SW 1271 (cell line): ENCODE measurements around the gene SLC2A1.

Experiments used
- DNase-seq, 2 experiments: peaks; one replicate each; lab custom pipeline; 2025; lab: John Stamatoyannopoulos, UW

The SLC2A1 gene

GRCh38 chr1:42958488-42959319 lies at the start of gene SLC2A1:
Gene SLC2A1, minus strand, starts transcription at chr1:42958868. Its CDS starts 217 bp downstream, at chr1:42958651.
- DNase-seq, result peak; percentile 59 to 79

GRCh38 chr1:43007377-43008114 lies 48.9 kb upstream of the SLC2A1 start:
- no peak for DNase-seq

GRCh38 chr1:43005460-43006361 lies 47.0 kb upstream of the SLC2A1 start:
- DNase-seq, result no peak

- DNase-seq, result no peak
These were observed 46.2 kb upstream of the SLC2A1 start for GRCh38 chr1:43004587-43005459.

GRCh38 chr1:43002766-43003165 lies 44.1 kb upstream of the SLC2A1 start:
- no peak for DNase-seq

- no peak for DNase-seq
These were observed 43.4 kb upstream of the SLC2A1 start for GRCh38 chr1:43002116-43002515.

- DNase-seq, result no peak
These were observed 42.8 kb upstream of the SLC2A1 start for GRCh38 chr1:43001434-43001833.

GRCh38 chr1:43000271-43000670 lies 41.6 kb upstream of the SLC2A1 start:
- no peak for DNase-seq

GRCh38 chr1:42999308-42999707 lies 40.6 kb upstream of the SLC2A1 start:
- DNase-seq, result no peak

GRCh38 chr1:42998386-42998785 lies 39.7 kb upstream of the SLC2A1 start:
- no peak for DNase-seq

GRCh38 chr1:42996384-42996970 lies 37.8 kb upstream of the SLC2A1 start:
- no peak for DNase-seq

- no peak for DNase-seq
These were observed 35.0 kb upstream of the SLC2A1 start for GRCh38 chr1:42993502-42994136.

- no peak for DNase-seq
These were observed 33.4 kb upstream of the SLC2A1 start for GRCh38 chr1:42992054-42992571.

- DNase-seq, result no peak
These were observed 32.2 kb upstream of the SLC2A1 start for GRCh38 chr1:42990757-42991346.

- no peak for DNase-seq
These were observed 25.0 kb upstream of the SLC2A1 start for GRCh38 chr1:42983693-42984092.

- no peak for DNase-seq
These were observed 24.6 kb upstream of the SLC2A1 start for GRCh38 chr1:42983253-42983652.

GRCh38 chr1:42982641-42983040 lies 24.0 kb upstream of the SLC2A1 start:
- no peak for DNase-seq

- DNase-seq, result no peak
These were observed 23.2 kb upstream of the SLC2A1 start for GRCh38 chr1:42981871-42982270.

GRCh38 chr1:42981255-42981805 lies 22.7 kb upstream of the SLC2A1 start:
- DNase-seq, result no peak
